GM19455 (cell line): Measurements from ENCODE around the gene AGBL1.
"Not testable (repeated sequence)": the region's sequence is repeated elsewhere in the genome, so short reads cannot be mapped to it uniquely, and the experiment has no call there.

ENCODE experiments used
- ATAC-seq: cut with Tn5 transposase; IDR thresholded peaks from one replicate; pipeline ENCODE4 v1.9.1; 2021; ENCODE audit not compliant: unreplicated experiment

AGBL1 gene

GRCh38 chr15:86855307-86856291, 775.9 kb downstream of the AGBL1 start:
- no peak for ATAC-seq

GRCh38 chr15:86857701-86858100, 778.0 kb downstream of the AGBL1 start:
- no peak for ATAC-seq

- no peak for ATAC-seq
Observed at GRCh38 chr15:86863226-86863915, 783.7 kb downstream of the AGBL1 start.

GRCh38 chr15:86865920-86866319, 786.2 kb downstream of the AGBL1 start:
- no peak for ATAC-seq

- ATAC-seq, result no peak
Observed at GRCh38 chr15:86870846-86871245, 791.2 kb downstream of the AGBL1 start.

GRCh38 chr15:86871964-86872363, 792.3 kb downstream of the AGBL1 start:
- no peak for ATAC-seq

GRCh38 chr15:86872782-86873181, 793.1 kb downstream of the AGBL1 start:
- no peak for ATAC-seq

GRCh38 chr15:86875067-86875466, 795.4 kb downstream of the AGBL1 start:
- no peak for ATAC-seq

GRCh38 chr15:86876387-86876944, 796.8 kb downstream of the AGBL1 start:
- ATAC-seq, result no peak

- no peak for ATAC-seq
Observed at GRCh38 chr15:86877171-86877631, 797.5 kb downstream of the AGBL1 start.

- ATAC-seq, result not testable (repeated sequence)
Observed at GRCh38 chr15:86878844-86879243, 799.2 kb downstream of the AGBL1 start.

- no peak for ATAC-seq
Observed at GRCh38 chr15:86879250-86880229, 799.9 kb downstream of the AGBL1 start.

GRCh38 chr15:86885616-86886015, 805.9 kb downstream of the AGBL1 start:
- no peak for ATAC-seq

- no peak for ATAC-seq
Observed at GRCh38 chr15:86892774-86893449, 813.2 kb downstream of the AGBL1 start.

- ATAC-seq, result no peak
Observed at GRCh38 chr15:86894269-86894668, 814.6 kb downstream of the AGBL1 start.

GRCh38 chr15:86903642-86904421, 824.2 kb downstream of the AGBL1 start:
- no peak for ATAC-seq

GRCh38 chr15:86905625-86906256, 826.1 kb downstream of the AGBL1 start:
- ATAC-seq, result no peak

- ATAC-seq, result no peak
Observed at GRCh38 chr15:86906376-86906775, 826.7 kb downstream of the AGBL1 start.

GRCh38 chr15:86911022-86911421, 831.4 kb downstream of the AGBL1 start:
- ATAC-seq, result no peak
